ENCODE data around the gene YKT6.

DNA sequence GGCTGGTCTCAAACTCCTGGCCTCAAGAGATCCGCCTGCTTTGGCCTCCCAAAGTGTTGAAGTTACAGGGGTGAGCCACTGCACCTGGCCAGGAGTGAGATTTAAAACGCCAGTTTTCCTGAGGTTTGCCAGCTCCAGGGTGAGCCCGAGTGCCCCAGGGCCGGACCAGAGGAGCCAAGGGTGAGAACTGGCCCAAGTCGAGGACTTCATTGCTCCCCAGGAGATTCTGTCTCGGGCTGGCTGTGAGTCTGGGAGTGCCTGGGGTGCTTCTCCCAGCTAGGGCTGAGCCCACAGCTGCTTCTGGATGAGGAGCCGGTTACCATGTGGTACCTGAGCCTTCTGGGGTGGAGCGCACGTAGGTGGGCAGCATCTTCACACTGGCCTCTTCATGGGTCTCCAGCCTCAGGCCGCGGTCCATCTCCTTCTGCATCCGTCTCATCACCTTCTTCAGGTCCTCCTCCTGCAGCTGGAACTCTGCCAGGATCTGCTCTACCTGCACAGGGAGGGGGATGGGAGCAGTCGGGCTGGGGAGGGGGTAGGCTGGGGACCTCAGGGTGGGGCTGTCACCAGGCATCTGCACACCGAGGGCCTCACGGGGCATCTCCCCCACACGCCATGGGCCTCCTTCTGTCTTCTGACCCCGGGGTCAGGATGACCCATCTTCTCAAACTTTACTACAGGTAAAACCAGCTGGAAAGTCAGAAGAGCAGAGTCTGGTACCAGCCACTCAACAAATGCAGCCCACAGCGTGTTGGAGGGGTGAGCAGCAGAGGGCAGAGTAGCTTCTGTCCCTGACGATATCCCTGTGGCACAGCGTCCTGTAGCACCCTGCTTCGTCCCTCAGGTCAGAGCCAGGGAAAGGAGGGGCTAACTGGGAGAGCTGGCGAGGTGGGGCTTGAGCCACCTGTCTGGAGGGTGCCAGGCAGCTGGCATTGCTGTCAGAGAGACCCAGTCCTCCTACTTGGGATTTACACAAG lies 47.5 kb upstream of the YKT6 start:
- no peak for TF ChIP-seq POLR2AphosphoS5 (IDR thresholded peaks at IDR 0.05)
- TF ChIP-seq, protein P1, sequence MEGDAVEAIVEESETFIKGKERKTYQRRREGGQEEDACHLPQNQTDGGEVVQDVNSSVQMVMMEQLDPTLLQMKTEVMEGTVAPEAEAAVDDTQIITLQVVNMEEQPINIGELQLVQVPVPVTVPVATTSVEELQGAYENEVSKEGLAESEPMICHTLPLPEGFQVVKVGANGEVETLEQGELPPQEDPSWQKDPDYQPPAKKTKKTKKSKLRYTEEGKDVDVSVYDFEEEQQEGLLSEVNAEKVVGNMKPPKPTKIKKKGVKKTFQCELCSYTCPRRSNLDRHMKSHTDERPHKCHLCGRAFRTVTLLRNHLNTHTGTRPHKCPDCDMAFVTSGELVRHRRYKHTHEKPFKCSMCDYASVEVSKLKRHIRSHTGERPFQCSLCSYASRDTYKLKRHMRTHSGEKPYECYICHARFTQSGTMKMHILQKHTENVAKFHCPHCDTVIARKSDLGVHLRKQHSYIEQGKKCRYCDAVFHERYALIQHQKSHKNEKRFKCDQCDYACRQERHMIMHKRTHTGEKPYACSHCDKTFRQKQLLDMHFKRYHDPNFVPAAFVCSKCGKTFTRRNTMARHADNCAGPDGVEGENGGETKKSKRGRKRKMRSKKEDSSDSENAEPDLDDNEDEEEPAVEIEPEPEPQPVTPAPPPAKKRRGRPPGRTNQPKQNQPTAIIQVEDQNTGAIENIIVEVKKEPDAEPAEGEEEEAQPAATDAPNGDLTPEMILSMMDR (IDR thresholded peaks at IDR 0.05): no peak

Data from transverse colon (tissue), 4 donors.